ENCODE measurements around the gene PRKAG1.

Gene PRKAG1

DNA sequence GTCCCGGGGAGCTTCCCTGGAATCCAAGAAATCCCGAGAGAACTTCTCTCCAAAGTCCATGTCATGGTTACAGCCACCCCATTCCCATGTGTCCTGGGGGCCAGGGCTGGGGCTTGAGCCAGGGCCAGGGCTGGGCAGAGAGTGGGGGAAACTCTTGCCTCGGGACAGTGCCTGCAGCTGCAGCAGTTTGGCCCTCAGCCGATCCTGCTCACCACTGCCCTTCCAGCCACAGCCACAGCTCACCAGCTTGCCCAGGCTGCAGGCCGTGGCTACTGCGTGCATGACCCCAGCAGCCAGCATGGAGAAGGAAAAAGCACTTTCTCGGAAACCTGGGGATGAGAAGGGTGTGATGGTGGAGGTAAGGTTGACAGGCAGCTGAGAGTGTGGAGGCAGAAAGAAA, 50.6 kb downstream of the PRKAG1 start:
- Histone ChIP-seq H3K4me3 (ENCODE audit: severe bottlenecking) (no peak overlapping the region), H3K4me1 (ENCODE audit: insufficient read depth, poor library complexity, severe bottlenecking) (no peaks in the 10 kb centered on the region), H3K27ac (ENCODE audit: poor library complexity, severe bottlenecking) (no peak overlapping the region), H3K9me3 (ENCODE audit: severe bottlenecking) (no peaks in the 10 kb centered on the region), H3K27me3 (ENCODE audit: insufficient read depth, poor library complexity, severe bottlenecking) (peaks cover 31% of the 10 kb centered on the region), H3K36me3 (ENCODE audit: low read depth) (no peaks in the 10 kb centered on the region)
- ATAC-seq (ENCODE audit: low read depth), result no peak
- TF ChIP-seq, protein P1, sequence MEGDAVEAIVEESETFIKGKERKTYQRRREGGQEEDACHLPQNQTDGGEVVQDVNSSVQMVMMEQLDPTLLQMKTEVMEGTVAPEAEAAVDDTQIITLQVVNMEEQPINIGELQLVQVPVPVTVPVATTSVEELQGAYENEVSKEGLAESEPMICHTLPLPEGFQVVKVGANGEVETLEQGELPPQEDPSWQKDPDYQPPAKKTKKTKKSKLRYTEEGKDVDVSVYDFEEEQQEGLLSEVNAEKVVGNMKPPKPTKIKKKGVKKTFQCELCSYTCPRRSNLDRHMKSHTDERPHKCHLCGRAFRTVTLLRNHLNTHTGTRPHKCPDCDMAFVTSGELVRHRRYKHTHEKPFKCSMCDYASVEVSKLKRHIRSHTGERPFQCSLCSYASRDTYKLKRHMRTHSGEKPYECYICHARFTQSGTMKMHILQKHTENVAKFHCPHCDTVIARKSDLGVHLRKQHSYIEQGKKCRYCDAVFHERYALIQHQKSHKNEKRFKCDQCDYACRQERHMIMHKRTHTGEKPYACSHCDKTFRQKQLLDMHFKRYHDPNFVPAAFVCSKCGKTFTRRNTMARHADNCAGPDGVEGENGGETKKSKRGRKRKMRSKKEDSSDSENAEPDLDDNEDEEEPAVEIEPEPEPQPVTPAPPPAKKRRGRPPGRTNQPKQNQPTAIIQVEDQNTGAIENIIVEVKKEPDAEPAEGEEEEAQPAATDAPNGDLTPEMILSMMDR (IDR thresholded peaks at IDR 0.05; ENCODE audit: poor library complexity, severe bottlenecking), result no peak
- DNase-seq (ENCODE audit: low spot score), result no peak

DNA sequence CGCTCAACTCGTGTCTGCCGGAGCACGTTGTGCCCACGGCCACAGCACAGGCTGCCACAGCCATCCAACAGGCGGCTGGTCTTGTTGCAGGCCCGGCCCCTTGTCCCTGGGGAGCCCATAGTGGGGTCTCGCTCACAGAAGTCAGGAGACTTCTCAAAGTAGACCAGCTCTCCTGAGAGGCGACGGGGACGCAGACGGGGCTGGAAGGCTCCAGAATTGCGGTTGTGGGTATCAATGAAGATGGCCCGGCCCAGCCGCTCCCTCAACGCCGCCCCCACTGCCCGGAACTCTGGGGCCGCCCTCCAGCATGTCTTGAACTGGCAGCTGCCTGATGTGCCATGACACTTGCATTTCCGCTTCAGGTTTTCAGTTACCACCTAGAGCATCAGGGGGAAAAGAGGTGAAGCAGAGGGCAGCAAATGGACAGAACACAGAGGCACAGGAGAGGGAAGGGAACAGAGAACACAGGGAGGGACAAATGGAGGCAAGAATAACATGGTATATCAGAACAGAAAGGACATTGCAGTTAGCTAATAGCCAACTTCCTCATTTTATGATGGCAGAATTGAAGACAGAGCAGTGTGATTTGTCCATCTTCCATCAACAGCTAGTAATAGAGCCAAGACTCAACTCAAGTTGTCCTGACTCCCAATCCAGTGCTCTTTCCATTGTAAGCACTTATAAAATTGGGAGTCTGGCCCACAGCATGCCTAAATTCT, 52.2 kb downstream of the PRKAG1 start:
- H3K36me3 ChIP-seq (ENCODE audit: low read depth), result no peaks in the 10 kb centered on the region
- peaks cover 14% of the 10 kb centered on the region for H3K27me3 ChIP-seq (ENCODE audit: insufficient read depth, poor library complexity, severe bottlenecking)
- no peaks in the 10 kb centered on the region for H3K4me1 ChIP-seq (ENCODE audit: insufficient read depth, poor library complexity, severe bottlenecking)
- DNase-seq (ENCODE audit: low spot score) (no peak), ATAC-seq (ENCODE audit: low read depth) (no peak)
- TF ChIP-seq, protein P1 (IDR thresholded peaks at IDR 0.05; ENCODE audit: poor library complexity, severe bottlenecking), result no peak
- H3K9me3 ChIP-seq (ENCODE audit: severe bottlenecking), result no peaks in the 10 kb centered on the region
- no peak overlapping the region for H3K27ac ChIP-seq (ENCODE audit: poor library complexity, severe bottlenecking)
- H3K4me3 ChIP-seq (ENCODE audit: severe bottlenecking), result no peak overlapping the region

DNA sequence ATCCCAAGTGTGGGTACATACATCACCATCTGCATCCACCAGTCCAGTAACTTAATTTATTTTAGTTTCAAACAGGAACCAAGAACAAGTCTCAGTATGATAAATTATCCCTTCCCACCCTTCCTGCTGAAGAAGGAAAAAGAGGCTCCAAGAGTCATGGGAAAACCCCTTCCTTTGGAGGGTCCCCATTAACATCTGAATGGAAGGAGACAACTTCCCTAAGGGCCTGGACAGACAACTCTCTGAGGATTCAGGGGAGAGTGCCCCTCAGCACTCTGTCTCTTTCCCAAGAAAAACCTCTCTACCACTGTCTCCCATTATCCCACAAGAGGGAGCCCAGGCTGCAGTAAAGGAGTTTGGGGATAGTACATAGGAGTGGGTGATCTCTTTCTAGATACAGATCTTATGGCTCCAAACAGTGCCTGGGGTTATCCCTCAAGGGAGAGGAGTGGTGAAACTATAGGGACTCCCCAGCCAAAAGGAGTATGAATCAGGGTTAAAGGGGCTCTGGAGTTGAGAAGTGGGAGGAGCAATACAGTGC, 53.2 kb downstream of the PRKAG1 start:
- no peaks in the 10 kb centered on the region for H3K4me1 ChIP-seq (ENCODE audit: insufficient read depth, poor library complexity, severe bottlenecking)
- TF ChIP-seq, protein P1 (IDR thresholded peaks at IDR 0.05; ENCODE audit: poor library complexity, severe bottlenecking), result peak; percentile 45
- H3K4me3 ChIP-seq (ENCODE audit: severe bottlenecking), result no peak overlapping the region
- H3K9me3 ChIP-seq (ENCODE audit: severe bottlenecking), result no peaks in the 10 kb centered on the region
- ATAC-seq (ENCODE audit: low read depth) (peak; percentile 73), DNase-seq (ENCODE audit: low spot score) (no peak)
- no peaks in the 10 kb centered on the region for H3K36me3 ChIP-seq (ENCODE audit: low read depth)
- H3K27me3 ChIP-seq (ENCODE audit: insufficient read depth, poor library complexity, severe bottlenecking), result peaks cover 5% of the 10 kb centered on the region
- H3K27ac ChIP-seq (ENCODE audit: poor library complexity, severe bottlenecking), result no peak overlapping the region

DNA sequence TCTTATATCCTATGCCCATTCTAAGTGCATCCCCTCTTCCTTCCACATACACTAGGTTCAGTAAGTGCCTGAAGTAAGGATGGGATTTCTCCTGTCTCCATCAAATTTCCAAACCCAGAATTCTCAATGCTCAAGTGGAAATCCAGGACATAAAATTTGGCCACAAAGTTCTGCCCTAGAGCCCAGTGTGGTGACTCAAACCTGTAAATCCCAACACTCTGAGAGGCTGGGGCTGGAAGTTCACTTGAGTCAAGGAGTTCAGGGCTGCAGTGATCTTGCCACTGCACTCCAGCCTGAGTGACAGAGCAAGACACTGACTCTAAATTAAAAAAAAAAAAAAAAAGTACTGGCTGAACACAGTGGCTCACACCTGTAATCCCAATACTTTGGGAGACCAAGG, 56.8 kb downstream of the PRKAG1 start:
- Histone ChIP-seq H3K4me3 (ENCODE audit: severe bottlenecking) (no peak overlapping the region), H3K27me3 (ENCODE audit: insufficient read depth, poor library complexity, severe bottlenecking) (no peaks in the 10 kb centered on the region), H3K27ac (ENCODE audit: poor library complexity, severe bottlenecking) (no peak overlapping the region), H3K9me3 (ENCODE audit: severe bottlenecking) (no peaks in the 10 kb centered on the region), H3K36me3 (ENCODE audit: low read depth) (no peaks in the 10 kb centered on the region), H3K4me1 (ENCODE audit: insufficient read depth, poor library complexity, severe bottlenecking) (no peaks in the 10 kb centered on the region)
- DNase-seq (ENCODE audit: low spot score) (no peak), ATAC-seq (ENCODE audit: low read depth) (no peak)
- TF ChIP-seq, protein P1 (IDR thresholded peaks at IDR 0.05; ENCODE audit: poor library complexity, severe bottlenecking), result no peak

DNA sequence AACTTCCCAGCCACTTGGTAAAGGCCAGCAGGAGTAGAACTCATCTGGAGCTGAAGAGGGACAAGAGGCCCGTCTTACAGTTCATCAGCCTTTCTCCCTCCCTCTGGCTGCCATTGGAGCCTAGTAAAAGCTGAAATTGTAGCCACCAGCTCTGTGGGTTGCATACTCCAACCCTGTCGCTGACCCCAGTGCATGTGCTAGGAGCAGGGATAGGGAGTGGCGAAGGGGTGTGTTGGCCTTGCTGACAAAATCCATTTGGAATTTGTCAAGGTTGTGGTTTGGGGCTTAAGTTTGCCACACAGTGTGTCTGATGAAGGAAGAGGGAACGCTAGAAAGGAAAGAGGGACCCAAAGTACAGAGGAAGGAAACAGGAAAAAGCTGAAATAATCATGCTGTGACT, 57.2 kb downstream of the PRKAG1 start:
- ATAC-seq (ENCODE audit: low read depth) (no peak), DNase-seq (ENCODE audit: low spot score) (no peak)
- no peaks in the 10 kb centered on the region for H3K36me3 ChIP-seq (ENCODE audit: low read depth)
- no peak overlapping the region for H3K27ac ChIP-seq (ENCODE audit: poor library complexity, severe bottlenecking)
- no peak overlapping the region for H3K4me3 ChIP-seq (ENCODE audit: severe bottlenecking)
- H3K9me3 ChIP-seq (ENCODE audit: severe bottlenecking), result no peaks in the 10 kb centered on the region
- TF ChIP-seq, protein P1 (IDR thresholded peaks at IDR 0.05; ENCODE audit: poor library complexity, severe bottlenecking), result no peak
- no peaks in the 10 kb centered on the region for H3K27me3 ChIP-seq (ENCODE audit: insufficient read depth, poor library complexity, severe bottlenecking)
- no peaks in the 10 kb centered on the region for H3K4me1 ChIP-seq (ENCODE audit: insufficient read depth, poor library complexity, severe bottlenecking)
